ENCODE results near the gene SDC1. TPM values are rescaled to one million over a fixed set of nuclear protein-coding genes. Genes with fewer than 3 reads are reported as not detected.

Gene SDC1
- total and polyA plus RNA-seq, 11 donors, result 0.15 to 2.2 (median 0.36) TPM; not detected in 1

- H3K27ac ChIP-seq, result no peak overlapping the region
- H3K9me3 ChIP-seq, result no peaks in the 10 kb centered on the region
- 79 to 92% (median 85%) methylated on average over 5 of the region's 5 CpGs for WGBS, 4 donors
- H3K4me3 ChIP-seq, result no peak overlapping the region
- intact Hi-C loops (cut with DNase I), result no loop called here
- TF ChIP-seq POLR2A (IDR thresholded peaks at IDR 0.05), result no peak
- no peaks in the 10 kb centered on the region for H3K27me3 ChIP-seq
- H3K4me1 ChIP-seq, result peaks cover 0 to 2% (median 0%) of the 10 kb centered on the region in 12 donors
- no peak for DNase-seq
- ATAC-seq, result no peak
- no peaks in the 10 kb centered on the region for H3K36me3 ChIP-seq
Observed at GRCh38 chr2:20153131-20153851, 71.6 kb downstream of the SDC1 start.

- intact Hi-C loops (cut with DNase I), result no loop called here
- TF ChIP-seq CTCF (IDR thresholded peaks at IDR 0.05) (no peak), POLR2A (IDR thresholded peaks at IDR 0.05) (no peak)
- DNase-seq (no peak), ATAC-seq (no peak)
- H3K27me3 ChIP-seq, result no peaks in the 10 kb centered on the region
- H3K27ac ChIP-seq, result no peak overlapping the region
- 56 to 67% (median 59%) methylated on average over 7 of the region's 7 CpGs for WGBS, 4 donors
- H3K4me3 ChIP-seq, result no peak overlapping the region
- no peaks in the 10 kb centered on the region for H3K36me3 ChIP-seq
- H3K4me1 ChIP-seq, result peaks cover 0 to 2% (median 0%) of the 10 kb centered on the region in 12 donors
- H3K9me3 ChIP-seq, result no peaks in the 10 kb centered on the region
Observed at GRCh38 chr2:20150806-20151571, 73.9 kb downstream of the SDC1 start.

Other genes starting within 250 kb of the SDC1 start
- 1 to 10 TPM; 3.1 to 8.5 (median 5.1) TPM for gene WDR35, start 235.0 kb downstream of the SDC1 start, total RNA-seq
- 1 to 10 TPM; 1.1 to 4.8 TPM for gene WDR35, start 235.0 kb downstream of the SDC1 start, polyA plus RNA-seq
- under 1 TPM in 5 of 9 donors, not detected in 4; 0.12 to 0.48 (median 0.25) TPM for gene MATN3, start 212.5 kb downstream of the SDC1 start, total RNA-seq
- gene MATN3, start 212.5 kb downstream of the SDC1 start, polyA plus RNA-seq, result under 1 TPM; 0.19 to 0.29 TPM
- 100 to 1,000 TPM; 159 to 241 (median 177) TPM for gene LAPTM4A, start 173.5 kb downstream of the SDC1 start, total RNA-seq
- gene LAPTM4A, start 173.5 kb downstream of the SDC1 start, polyA plus RNA-seq, result 100 to 1,000 TPM; 107 to 232 TPM
- 10 to 100 TPM; 37.8 to 75.4 (median 63.2) TPM for gene PUM2, start 125.7 kb upstream of the SDC1 start, total RNA-seq
- 10 to 100 TPM; 18.6 to 31.8 TPM for gene PUM2, start 125.7 kb upstream of the SDC1 start, polyA plus RNA-seq
- 100 to 1,000 TPM; 105 to 429 (median 169) TPM for gene RHOB, start 221.9 kb upstream of the SDC1 start, total RNA-seq
- gene RHOB, start 221.9 kb upstream of the SDC1 start, polyA plus RNA-seq, result 100 to 1,000 TPM; 136 to 238 TPM